DOHH2 (cell line): Measurements from ENCODE around the gene SIK3.

ENCODE experiments used
- EZH2phosphoT487 ChIP-seq: fragments of 200-600 bp; sonication (generic); IDR thresholded peaks from 2 replicates; pipeline ENCODE4 v1.6.1; 2017; ENCODE audit warnings: borderline replicate concordance, mild to moderate bottlenecking, antibody characterized with exemption, low read length, moderate library complexity, mixed read lengths
- TF ChIP-seq, protein P1 (sequence below): fragments of 200-600 bp; sonication (generic); IDR thresholded peaks from one replicate; pipeline ENCODE4 v1.5.1; 2014; ENCODE audit warnings: antibody characterized with exemption, mild to moderate bottlenecking, low read depth, low read length; ENCODE audit not compliant: poor library complexity, severe bottlenecking

DNA sequence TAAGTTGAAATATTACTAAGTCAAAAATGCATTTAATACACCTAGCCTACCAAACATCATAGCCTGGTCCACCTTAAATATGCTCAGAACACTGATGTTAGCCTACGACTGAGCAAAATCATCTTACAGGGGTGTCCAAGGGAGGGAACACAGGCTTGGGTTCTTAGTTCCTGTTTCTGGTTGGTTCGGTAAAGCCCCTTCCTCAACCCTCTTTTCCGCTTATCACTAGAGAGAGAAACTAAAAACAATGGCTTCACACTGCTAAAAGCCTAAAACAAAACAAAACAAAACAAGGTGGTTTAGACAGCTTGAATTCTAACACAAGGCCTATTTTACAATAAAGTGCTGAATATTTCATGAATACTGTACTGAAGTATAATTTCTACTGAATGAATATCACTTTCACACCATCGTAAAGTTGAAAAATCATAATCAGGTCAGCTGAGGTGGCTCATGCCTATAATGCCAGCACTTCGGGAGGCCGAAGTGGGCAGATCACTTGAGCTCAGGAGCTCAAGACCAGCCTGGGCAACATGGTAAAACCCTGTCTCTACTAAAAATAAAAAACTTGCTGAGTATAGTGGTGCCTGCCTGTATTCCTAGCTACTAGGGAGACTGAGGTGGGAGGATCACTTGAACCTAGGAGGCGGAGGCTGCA lies 118.0 kb downstream of the SIK3 start:
- TF ChIP-seq, protein P1, sequence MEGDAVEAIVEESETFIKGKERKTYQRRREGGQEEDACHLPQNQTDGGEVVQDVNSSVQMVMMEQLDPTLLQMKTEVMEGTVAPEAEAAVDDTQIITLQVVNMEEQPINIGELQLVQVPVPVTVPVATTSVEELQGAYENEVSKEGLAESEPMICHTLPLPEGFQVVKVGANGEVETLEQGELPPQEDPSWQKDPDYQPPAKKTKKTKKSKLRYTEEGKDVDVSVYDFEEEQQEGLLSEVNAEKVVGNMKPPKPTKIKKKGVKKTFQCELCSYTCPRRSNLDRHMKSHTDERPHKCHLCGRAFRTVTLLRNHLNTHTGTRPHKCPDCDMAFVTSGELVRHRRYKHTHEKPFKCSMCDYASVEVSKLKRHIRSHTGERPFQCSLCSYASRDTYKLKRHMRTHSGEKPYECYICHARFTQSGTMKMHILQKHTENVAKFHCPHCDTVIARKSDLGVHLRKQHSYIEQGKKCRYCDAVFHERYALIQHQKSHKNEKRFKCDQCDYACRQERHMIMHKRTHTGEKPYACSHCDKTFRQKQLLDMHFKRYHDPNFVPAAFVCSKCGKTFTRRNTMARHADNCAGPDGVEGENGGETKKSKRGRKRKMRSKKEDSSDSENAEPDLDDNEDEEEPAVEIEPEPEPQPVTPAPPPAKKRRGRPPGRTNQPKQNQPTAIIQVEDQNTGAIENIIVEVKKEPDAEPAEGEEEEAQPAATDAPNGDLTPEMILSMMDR: no peak
- TF ChIP-seq EZH2phosphoT487: no peak
